Adrenal gland (tissue), 5 donors: ENCODE results near the gene MYNN.

ENCODE experiments used
- POLR2A ChIP-seq, 2 donors: fragments of 450-650 bp; IDR thresholded peaks; one replicate each; pipeline ENCODE4 v1.6.1; 2017; ENCODE audit warnings: antibody characterized with exemption in 2 of 2, mild to moderate bottlenecking in 2 of 2, moderate library complexity in 1 of 2
- TF ChIP-seq, protein P1 (sequence below), 6 experiments: fragments of 450-650 bp in 4 of 6; fragments of 200-600 bp in 2 of 6; sonication (generic) in 1 of 6; IDR thresholded peaks; 1 replicate in 5 of 6; 2 replicates in 1 of 6; pipeline versions ENCODE4 v1.5.1 to v1.8.0; 2016 to 2021; ENCODE audit warnings: antibody characterized with exemption in 6 of 6, mild to moderate bottlenecking in 2 of 6, moderate library complexity in 1 of 6
- donor health status: DM: no; HTN: no; CAD: no.

DNA sequence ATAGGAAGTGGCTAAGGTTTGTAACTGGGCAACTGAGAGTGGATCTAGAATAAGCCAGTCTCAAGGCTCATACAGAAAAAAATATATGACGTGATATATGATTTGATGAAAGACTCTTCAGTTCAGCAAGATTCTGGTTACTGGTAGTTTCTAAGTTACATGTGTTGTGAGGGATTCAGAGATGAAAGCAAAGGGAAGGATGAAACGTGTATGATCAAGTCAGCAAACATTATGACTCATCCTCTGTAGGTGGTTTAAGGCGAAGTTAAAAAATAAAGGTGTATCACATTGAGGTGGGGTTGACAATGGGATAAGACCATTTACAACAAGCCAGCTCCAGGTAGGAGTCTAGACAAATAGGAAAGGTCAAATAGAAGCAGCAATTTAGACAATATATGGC lies 24.5 kb upstream of the MYNN start:
- TF ChIP-seq, protein P1, sequence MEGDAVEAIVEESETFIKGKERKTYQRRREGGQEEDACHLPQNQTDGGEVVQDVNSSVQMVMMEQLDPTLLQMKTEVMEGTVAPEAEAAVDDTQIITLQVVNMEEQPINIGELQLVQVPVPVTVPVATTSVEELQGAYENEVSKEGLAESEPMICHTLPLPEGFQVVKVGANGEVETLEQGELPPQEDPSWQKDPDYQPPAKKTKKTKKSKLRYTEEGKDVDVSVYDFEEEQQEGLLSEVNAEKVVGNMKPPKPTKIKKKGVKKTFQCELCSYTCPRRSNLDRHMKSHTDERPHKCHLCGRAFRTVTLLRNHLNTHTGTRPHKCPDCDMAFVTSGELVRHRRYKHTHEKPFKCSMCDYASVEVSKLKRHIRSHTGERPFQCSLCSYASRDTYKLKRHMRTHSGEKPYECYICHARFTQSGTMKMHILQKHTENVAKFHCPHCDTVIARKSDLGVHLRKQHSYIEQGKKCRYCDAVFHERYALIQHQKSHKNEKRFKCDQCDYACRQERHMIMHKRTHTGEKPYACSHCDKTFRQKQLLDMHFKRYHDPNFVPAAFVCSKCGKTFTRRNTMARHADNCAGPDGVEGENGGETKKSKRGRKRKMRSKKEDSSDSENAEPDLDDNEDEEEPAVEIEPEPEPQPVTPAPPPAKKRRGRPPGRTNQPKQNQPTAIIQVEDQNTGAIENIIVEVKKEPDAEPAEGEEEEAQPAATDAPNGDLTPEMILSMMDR (IDR thresholded peaks at IDR 0.05), result no peak
- no peak for TF ChIP-seq POLR2A (IDR thresholded peaks at IDR 0.05)
